Measurements from ENCODE around the gene MKLN1.

The MKLN1 gene

DNA sequence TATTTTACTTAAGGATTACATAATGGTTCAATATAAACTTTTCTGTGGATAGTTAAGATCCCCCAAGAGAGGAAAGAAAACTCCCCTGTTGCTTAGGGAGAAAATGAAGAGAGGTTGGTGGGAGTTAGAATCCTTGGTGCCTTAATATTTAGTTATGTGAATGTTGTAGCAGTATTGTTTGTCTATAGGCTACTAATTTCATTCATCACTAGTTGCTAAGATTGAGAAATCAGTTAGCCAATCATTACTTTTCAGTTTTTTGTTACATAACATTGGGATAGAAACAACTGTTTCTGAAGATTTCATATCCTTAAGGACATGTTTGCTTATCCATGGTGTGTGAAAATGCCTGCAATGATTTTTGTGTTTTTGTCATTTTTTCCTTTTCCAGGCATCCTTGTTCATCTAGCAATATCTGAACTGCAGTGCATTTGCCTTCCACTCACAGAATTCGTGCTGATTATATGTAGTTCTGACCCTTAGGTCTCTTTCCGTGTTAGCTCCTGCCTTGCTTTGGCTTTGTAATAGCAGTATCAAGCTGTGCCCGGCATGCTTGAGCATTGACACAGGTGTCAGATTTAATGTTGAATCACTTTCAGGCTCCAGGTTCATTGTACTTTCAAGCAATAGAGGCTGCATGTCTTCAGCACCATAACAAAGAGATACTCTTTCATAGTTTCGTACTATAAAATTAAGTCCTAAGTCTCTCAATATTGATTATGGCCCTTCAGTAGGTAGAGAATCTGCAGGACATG, 143.8 kb downstream of the MKLN1 start:
- DNase-seq = no peak

DNA sequence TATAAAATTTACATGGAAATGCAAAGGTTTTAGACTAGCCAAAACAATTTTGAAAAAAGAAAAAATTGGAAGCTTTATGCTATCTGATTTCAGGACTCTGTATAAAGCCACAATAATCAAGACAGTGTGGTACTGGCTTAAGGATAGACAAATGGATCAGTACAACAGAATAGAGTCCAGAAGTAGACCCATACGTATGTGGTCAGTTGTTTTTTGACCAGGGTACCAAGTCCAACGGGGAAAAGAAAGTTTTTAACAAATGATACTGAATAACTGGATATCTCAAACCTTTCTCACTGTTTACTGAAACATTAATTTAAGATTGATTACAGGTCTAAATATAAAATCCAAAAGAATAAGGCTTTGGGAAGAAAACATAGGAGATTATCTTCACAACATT, 149.1 kb downstream of the MKLN1 start:
- DNase-seq = no peak

DNA sequence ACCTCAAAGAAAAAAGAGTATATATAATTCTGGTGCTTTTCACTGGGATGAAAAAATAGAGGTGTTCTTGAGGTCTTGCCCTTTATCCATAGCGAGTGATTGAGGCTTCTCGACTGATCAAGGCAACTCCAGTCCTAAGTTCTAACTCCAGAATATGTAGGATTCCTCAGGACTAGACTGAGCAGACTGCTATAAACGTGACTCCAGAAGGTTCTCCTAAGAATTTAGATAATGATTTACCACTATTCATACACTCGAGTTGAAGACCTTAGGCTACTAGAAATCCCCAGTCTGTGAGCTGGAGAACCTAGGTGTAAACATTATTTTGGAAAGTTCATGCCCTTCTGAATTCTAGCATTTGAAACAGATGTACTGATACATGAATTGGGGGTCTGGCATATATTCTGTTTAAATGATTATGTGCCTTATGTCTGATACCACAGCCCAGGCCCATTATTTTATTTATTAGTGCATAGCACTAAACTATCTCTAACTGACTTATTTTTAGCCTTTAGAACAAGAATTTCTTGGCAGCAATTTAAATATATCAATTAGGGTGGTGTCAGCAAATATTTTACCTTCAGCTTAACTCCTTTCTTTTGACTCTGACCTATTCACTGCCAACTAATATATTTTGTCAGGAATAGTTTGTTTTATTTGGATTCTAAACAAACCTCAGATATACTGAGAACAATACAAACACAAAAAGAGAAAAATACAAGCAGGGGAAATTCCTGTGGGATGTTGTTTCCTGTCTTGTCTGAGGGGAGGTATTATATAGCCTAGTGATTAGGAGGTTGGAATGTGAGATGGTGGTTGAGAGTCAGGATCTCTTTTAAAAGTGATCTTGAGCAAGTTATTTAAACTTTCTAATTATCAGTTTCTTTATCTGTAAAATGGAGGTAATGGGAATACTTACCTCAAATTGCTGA, 153.0 kb downstream of the MKLN1 start:
- no peak for DNase-seq

DNA sequence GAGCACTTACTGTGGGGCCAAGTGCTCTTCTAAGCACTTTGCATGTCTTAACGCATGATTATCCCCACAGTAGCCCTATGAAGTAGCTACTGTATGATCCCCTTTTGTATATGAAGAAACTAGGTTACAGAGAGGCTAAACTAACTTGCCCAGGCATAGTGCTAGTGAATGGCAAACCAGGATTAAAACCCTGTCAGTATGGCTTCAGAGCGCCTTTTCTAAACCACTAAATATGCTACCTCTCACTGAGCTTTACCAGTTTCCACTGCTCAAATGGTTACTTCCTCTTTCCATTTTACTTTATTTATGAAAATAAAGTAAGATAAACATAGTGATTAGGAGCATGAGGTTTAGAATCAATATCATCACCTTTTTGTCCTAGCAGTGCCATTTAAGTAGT, 155.1 kb downstream of the MKLN1 start:
- no peak for DNase-seq

DNA sequence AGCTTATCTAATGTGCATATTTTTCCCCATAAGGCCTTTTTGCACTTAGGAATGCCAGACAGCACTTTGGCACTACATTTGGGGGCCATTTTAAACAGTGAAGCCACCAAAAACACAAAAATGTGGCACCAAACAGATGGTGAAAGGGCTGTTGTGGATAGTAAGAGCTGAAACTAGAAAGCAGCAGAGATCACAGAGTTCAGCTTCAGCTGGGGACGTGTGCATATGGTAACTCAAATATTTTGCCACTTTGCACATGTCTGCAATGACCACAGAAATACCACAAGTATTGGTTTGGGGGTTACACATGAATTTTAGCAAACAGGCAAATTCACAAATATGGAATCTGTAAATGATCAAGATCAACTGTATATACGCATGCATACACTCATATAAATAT, 155.9 kb downstream of the MKLN1 start:
- DNase-seq = no peak

DNA sequence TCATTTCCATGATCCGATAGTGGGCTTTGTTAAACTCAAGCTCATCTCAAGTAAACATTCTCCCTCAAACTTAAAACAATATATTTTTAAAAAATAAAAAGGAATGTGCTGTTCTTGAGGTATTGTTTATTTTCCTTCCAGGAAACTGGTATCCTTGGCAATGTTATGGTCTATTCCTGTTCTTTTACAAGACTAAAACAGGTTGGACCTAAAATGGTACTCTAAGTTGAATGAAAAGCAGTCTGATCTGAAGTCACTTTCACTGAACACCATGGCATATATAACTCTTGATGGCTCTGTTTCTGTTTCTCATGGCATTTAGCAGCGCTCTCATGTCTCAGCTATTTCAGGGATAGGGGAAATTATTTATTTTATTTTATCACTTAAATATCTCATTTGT, 158.7 kb downstream of the MKLN1 start:
- no peak for DNase-seq

DNA sequence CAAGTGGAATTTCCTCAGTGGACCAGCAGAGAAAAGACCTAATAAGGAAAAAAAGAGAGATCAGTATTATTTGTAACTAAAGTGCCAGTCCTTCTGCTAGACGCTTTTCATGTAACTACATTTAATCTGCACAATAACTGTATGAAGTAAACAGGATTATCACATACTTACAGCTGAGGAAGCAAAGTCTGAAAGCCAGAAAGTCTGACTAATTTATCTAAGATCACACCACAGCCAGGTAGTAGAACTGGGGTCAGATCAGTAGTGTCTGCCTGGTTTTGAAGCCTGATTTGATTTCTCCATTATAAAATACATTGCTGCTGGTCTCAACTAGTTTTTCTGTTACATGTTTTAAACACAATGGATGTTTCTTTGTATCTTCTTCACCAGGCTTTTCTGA, 159.5 kb downstream of the MKLN1 start:
- no peak for DNase-seq

DNA sequence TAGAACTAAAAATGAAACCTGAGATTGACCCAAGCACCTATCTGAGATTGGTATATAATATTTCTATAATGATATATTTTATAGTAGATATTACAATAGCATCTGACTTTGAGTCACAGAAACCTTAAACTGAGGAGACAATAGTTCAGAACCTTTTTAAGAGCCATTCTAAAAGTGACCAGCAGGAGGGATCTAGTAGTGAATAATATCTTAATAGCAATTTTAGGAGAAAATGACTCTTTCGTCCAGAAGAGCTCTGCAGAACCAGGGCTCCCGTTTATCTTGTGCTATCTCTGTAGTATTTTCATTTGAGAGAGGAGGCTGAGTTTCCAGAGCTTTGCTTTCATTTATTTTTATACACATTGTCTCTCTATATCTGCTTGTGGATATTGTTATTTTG, 160.7 kb downstream of the MKLN1 start:
- no peak for DNase-seq

DNA sequence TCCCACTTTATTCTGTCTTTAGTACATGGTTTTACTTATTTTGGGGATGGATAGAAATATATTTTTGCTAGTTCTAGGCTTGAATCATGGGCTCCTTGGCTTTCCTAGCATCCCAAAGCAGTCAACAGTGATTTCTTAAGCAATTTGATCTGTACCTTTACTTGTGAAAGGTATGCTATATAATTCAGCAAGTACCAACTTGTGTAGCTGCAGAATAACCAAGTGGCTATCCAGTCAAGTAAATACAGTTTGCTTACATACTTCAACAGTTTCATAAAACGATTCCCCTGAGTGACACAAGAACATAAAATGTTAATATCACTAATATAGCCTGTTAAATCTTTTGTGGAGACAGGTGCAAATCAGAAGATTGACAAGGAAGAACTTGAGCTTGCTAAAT, 161.5 kb downstream of the MKLN1 start:
- DNase-seq = no peak

DNA sequence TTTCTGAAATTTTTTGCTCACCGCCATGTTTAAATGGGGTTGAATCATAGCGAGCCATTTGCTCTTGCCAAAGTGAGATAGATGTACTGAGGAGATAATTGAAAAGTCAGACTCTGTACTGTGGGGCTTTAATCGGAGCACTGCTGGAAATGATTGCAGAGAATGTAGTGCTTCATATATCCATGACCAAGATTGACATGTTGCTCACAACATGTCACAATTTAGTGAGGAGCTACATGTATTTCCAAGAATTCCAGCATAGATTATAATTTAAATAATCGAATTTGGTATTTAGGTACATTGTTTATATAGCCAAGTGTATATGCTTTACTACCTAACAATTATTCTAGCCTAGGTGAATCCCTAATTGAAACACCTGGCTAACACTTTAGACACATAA, 162.2 kb downstream of the MKLN1 start:
- no peak for DNase-seq

DNA sequence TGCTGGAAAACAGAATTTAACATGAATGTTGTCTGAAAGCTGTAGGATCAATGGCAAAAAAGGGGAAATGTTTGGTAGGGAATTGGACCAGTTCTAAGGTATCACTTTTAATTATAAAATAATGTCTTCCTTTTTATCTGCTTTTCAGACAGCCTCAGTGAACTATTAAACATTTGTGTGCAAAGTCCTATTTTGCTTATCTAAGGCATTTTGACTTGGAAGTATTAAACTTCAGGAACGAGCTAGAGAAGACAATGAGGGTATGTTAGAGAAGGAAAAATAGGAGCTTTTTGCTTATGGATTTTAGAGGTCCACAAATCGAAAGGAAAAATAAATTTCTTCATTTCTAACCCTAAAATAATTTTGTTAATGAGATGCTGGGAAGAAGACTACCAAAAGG, 165.4 kb downstream of the MKLN1 start:
- DNase-seq = no peak

DNA sequence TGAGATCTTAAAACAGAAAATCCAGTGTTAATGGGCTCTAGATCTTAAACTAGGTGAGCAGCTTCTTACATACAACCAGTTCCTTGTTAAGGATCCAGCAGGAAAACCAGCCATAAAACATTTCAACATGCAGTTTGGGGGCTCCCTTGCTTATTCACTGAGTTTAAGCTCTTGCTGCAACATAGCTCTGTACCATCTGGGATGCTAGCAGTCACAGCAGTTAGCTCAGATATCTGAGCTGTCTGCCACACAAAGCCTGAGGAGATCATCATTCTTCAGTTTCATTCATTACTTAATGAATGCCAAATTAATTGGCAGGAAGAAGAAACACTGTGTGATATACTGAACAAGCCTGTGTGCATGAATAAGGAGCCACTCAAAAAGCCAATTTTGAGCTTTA, 165.9 kb downstream of the MKLN1 start:
- no peak for DNase-seq

DNA sequence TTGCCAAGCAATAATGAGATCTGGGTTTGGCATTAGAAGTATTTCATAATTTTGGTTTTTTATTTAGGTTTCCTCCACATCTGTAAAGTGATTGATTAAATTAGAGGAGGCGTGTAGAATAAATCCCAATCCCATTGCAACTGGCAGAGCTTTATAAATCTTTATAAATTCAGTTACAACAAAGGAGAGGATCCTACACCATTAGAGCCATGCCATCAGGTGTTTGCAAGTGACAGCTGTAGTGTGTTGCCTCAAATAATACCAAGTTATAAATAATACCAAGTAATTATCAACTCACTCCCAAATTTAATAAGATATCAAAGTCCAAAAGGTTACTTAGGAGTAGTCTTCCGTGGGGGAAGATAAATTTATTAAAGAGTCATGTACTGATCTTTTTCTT, 166.5 kb downstream of the MKLN1 start:
- DNase-seq = no peak

DNA sequence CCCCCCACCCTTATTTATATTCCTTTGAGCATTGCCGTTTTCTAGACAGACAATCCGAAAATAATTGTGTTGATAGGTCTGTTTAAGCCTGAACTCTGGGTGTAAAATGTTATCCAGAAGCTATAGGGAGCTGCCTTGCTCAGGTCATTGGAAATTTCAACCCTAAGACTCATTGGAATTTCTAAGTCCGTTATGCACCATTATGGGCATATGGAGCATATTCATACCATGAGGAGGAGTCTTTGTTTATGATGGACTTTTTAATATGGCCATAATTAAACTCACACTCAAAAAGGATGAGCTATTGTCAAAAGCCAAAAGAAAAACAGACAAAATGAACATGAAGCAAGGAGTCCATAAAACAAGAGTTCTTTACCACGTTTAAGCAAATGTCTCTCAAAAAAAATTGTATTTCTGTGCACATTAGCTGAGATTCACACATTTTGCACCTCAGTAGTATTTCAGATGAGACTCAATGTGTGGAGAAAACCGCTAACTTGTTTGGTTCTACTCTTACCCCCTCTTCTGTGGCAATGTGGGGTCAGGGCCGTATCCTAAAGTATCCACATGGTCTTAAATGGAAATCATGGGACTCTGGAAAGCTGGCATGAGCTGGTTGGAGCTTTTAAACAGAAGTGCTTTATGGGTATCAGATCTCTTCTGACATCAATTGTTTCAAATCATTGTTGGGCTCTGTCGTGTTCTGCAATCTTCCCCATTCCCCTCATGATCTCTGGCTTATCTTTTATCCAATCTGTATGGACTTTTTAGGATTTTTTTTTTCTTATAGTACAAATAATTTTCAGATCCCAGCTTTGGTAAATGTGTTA, 168.2 kb downstream of the MKLN1 start:
- no peak for DNase-seq

DNA sequence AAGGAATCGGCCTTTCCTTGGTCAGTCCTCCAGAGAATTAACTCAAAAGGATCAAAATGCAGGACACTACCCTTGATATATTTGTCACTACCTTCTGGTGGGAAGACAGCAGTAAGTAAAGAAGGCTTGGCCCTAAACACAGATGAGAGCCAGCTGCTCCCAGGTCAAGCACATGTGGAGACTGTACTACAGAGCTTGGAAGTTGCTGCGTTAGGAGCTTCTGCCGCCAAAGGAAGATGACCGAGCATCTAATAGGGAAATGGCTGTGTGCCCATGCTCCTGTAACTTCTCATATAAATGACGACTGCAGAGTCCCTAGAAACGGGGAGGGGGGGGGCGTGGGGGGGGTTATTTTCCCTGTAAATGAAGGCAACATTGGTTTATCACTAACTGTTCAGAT, 169.8 kb downstream of the MKLN1 start:
- DNase-seq = no peak

DNA sequence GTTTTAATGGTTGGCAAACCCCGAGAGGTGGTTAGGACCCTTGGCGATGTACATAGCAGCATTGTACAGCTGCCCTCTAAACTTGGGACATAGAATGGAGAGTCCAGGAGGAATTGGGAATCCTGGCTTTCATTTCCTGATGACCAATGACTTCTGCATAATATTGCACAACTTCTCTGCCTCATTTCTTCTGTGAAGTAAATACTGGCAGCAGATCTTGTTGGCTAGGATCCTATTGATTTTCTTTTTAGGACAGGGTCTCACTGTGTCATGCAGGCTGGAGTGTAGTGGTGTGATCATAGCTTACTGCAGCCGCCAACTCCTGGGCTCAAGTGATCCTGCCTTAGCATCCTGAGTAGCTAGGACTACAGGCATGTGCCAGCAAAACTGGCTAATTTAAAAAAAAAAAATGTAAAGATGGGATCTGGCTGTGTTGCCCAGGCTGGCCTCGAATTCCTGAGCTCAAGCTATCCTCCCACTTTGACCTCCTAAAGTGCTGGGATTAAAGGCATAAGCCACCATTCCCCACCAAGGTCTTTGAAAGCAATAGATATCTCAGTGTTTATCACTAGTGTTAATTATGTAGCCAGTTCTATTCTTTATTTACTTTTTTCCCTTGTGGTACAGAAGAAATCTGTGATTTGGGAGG, 170.7 kb downstream of the MKLN1 start:
- DNase-seq = no peak

DNA sequence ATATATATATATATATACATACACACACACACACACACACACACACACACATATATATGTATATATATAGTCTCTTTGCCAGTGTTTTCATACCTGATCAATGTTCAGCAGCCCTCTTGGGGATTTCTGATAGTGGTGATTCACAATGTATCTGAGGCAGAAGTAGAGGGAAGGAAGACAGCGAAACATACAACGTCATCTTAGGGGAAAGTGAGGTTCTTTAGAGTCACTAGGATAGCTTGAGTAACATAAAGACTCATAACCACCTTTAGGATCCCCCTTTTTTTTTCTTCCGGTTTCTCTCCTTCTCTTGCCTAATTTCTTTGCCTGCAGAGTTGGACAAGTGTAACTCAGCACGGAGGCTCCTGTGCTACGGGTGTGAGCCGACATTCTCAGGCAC, 172.1 kb downstream of the MKLN1 start:
- no peak for DNase-seq

DNA sequence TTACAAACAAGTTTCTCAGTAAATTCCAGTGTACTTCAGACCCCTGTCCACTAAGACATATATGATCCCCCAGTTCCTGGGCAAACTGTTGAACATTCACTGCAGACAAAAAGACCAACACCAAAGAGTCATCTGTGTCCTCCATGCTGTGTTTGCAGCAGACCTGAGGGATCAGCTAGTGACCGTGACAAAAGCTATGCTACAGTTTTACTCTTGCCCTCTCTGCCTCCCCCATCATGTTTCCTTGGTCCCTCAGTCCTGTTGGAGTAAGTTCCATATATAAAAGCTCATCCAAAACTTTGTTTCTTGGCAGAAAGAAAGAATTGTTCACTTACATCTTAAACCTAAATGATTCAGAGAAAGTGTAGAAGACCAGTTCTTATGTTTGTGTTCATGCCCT, 172.7 kb downstream of the MKLN1 start:
- DNase-seq = no peak

DNA sequence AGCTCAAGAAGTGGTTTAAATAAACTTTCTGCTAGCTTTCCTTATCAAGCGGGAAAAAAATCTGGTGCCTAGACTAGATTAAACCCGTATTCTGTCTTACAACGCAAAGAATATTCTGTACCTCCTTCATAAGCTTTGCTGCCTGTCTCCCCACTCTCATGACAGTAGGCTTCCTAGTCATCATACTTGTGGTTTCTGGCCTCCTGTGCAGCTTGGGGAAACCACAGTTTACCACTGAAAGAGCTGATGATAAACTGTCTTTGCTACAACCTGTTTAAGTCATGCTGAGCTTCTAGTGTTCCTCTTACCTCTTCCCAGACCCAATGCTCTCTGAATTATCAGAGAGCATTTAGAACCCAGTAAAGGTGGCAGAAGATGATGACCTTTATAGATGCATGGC, 173.7 kb downstream of the MKLN1 start:
- no peak for DNase-seq

DNA sequence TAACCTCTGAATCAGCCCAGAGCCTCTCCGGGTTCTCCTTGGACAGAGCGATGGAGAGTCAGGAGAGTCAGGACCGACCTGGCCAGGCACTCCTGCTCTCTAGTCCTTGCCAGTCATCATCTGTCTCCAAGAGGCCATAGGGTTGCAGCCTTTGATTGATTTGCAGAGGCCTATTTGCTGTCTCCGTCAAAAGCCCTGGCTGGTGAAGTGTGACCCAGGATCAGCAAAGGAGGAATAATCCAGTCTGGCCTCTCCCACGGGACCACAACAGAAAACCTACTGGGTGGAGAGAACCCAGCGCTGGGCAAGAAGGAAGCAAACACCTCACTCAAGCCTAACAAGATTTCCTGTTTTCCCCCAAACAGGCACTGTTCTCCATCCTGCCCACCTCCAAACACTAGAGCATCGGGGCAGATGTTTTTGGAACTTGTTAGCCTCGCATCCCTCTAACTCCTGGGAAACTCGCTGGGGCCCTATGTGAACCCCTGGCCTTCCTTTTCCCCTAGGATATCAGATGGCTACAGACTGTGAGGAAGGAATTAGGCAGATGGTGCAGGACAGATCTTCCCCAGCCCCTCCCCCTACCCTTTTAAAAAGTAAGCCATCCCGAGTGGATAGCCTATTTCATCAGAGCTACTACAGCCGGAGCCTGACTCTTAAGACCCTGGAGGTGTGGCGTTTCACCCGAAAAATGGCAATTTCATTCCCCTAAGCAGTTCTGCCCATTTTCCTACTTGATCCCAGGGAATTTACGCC, 174.4 kb downstream of the MKLN1 start:
- DNase-seq = no peak

DNA sequence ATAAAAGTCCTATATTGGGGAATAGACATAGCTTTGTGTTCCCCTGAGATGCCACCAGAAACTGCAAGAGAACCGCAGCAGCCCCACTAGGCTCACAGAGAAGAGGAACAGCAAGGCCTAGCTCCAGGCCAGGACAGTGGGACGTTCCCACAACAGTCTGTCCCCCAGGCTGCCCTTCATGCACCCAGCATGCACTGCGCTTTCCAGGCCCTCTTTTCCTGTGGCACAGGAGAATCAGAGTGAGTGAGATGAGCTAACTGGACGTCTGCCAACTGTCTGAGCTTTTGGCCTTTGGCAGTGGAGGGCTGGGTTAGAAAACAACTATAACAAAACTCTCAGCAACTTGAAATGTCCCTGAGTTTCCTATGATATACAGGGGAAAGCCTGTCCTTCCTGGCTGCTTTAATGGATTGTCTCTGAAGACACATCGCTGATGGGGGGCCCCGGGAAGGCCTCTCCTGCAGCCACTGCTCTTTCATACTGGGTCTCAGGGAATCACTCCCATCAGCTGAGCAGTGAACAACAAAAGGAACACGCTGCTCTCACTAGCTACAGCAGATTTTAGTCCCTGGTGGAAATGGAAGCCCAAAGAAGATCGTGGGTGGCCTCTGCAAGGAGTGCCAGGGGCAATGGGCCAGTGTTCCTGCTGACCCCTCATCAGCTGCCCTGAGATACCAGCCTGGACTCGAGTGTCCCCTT, 175.3 kb downstream of the MKLN1 start:
- DNase-seq = no peak

DNA sequence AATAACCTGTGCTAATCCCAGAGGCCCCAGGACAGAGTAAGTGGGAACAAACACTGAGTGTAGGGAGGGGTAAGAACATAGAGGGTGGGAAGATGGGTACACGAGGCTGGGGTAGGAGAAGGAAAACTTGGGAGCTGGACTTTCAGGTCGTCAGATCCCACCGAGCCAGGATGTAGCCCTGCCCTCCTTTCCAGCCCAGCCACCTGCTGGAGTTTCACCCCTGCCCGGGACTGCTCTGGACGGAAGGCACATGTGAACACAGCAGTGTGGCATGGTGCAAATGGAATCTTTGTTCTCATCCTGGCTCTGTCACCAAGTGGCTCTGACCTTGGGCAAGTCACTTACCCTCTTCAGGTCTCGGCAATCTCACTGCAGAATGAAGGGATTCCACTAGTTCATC, 176.0 kb downstream of the MKLN1 start:
- DNase-seq = no peak

Measured in NCI-H1436 (cell line).